Endothelial cell of hepatic sinusoid (primary cell): ENCODE results near the gene NFIB.

Experiments used
- in situ Hi-C: cut with HindIII; loops from 2 replicates; pipeline ENCODE4 v1.10.0; 2017; ENCODE audit warnings: low sequenced_read_pairs

NFIB gene

DNA sequence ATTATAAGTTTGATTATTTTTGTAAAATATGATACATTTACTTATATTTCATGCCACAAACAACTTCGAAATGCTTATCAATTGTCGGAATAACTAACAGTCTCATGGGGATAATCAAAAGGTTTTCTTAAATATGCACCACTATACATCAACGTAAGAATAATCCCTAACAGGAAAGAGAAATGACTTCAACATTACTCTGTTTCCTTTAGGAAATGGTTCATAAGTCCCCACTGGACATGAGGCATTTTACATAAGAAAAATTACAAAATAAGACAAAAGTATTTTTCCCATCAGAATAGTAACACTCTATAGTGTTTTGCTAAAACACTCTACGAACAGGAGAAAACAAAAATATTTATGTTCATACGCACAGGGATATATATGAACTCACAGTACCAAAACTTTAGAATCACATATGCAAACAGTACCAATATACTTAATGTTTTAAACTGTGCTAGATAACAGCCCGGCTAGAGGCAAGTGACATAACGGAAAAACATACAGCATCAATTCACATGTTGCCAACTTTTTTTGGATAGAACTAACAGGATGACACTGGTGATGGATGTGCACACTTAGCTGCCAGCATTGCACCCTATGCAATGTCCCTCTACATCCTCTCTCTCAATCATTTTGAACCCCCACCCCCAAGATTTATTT lies 120.5 kb downstream of the NFIB start:
- in situ Hi-C loops: no loop called here

DNA sequence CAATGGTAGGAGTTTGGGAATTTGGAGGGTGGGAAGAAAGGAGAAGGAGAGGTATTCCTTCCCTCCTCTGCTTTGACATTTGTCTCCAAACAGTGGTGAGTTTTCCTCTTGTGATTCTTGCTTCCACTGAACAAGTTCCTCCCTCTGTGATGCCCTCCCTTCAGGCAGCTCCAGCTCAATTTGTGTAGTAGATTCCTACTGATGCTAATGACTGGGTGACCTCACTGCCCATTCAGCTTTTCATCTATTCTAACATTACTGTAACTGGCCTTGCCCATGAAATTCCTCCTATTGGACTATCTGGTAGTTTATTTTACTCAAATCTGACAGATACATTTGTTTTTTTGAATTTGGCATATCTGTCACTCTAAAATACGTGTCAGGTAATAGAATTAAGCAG lies 121.4 kb downstream of the NFIB start:
- in situ Hi-C loops: no loop called here

DNA sequence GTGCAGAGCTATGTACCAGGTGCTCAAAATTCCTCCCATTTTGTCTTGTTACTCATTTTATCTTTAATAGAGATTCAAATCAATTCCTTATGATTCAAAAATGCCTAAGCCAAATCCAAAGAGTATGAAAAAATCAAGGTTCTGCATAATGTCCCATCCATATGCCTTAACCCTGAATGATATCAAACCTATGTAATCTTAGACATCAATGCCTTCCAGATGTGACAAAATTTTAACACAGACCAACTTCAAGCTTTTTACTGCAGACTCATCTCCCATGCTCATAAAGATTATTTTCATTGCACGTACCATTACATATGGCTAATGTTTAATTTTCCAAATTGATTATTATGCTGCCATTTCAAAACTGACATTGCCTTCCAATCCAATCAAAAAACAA lies 122.4 kb downstream of the NFIB start:
- in situ Hi-C loops: no loop called here

DNA sequence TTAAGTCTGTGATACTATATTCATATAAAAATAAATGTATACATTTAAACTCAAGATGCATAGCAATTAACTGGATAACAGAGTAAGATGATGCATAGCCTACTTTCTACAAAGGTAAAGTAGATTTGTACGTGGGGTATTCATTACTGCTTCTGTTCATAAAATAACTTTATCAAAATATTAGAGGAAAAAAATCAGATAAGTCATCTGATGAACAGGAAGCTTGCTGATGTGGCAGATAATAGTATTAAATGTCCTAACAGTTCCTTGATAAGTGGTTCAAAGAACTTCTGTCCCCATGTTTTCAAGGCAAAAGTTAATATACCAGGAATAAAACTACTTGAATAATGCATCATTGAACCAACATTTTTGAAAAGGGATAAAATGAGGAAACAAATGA lies 123.7 kb downstream of the NFIB start:
- in situ Hi-C loops: no loop called here

DNA sequence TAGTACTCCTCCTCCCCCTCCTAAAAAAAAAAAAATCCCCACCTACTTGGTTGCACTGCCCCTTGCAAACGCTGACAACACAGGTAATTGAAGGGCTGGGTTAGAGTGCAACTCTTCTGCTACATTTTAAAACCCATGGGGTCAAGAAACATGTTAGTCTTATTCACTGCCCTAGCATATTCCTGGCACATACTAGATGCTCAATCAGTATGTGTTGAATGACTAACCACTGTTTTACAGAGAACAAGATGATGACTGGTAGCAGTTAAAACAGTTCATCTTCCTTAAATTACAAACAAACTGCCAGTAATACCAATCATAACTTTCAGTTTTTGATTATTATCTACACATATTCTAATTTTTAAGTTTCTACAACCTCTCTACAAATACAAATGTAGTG lies 124.4 kb downstream of the NFIB start:
- in situ Hi-C loops: no loop called here

DNA sequence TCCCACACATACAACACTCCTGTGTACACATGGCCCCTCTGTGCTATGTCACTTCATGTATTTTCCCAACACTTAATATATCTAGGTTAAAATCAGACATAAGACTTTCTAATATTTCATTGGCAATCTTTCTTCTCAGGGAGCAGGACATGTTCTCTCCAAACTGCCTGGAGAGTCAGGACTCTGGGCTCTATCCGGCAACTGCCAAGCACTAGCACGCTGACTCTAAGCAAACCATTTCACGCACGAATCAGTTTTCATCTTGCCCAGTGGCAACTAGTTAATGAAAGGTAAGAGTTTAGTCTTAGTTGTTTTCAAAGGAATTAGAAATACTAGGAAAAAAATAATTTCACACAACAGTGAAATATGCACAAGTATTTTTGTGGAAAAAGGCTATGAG lies 124.8 kb downstream of the NFIB start:
- in situ Hi-C loops: no loop called here

DNA sequence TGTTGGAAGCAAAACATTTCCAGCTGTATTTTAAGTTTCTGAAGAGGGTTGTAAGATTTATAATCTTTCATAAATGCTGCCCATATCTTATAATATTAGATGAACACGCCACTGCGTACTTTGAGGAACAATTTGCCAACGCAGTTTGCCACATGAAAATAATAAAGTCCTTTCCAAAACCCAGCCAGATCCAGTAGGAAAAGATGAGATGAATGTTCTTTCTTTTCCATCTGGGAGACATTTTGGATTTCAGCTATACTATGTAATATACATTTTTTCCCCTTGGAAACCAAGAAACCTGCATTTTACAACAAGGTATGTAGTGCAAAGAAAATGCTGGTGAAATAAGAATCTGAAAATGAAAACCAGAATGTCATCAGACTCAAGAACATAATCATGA lies 125.4 kb downstream of the NFIB start:
- in situ Hi-C loops: no loop called here

DNA sequence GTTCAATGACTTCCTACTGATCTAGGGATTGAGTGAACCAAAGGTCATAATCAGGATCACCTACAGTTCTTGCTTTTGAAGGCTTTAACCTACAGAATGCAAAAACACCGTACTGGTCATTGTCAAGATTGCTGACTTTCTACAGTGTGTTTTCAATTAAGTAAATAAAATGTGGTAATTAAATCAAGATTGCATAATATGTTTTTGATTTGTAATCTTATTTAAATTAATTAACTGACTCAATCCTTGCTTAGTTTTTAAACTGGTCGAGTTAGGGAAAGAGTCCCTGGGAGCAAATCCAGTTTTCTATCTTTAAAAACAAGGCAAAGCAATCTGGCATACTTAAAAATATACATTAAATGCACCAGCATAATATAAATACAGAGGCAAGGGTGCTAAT lies 125.9 kb downstream of the NFIB start:
- in situ Hi-C loops: no loop called here

DNA sequence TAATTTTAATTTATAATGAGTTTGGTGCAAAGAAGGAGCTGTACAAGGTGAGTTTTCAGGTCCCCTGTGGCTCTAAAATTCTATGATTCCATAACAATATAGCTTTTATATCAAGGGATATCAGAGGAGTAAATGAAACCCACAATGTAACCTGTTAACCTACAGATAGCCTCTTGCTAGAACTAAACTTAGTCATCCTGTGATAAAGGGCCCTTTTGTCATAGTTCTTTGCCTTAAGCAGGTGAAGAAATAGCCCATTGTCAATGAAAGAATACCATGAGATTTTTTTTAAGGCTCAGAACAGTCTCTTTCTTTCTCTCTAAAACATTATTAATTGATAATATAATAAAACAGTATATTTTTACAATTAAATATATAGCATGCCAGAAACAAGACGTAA lies 127.8 kb downstream of the NFIB start:
- in situ Hi-C loops: no loop called here

DNA sequence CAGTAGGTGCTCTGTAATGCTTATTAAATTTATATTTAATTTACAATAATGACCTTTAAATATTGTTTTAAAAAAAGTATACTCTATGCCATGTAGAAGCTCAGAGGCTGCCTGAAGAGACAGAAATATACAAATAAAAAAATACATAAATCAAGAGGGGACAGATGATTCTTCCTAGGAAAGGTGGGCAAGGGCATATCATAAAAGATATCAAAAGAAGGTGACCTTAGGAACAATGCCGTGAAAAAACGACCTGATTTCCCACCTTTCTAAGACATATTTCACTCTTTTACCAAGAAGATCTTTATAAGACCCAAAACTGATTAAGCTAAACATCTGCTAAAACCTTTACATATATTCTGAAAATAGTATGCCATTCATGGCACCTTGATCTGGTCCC lies 128.9 kb downstream of the NFIB start:
- in situ Hi-C loops: no loop called here

DNA sequence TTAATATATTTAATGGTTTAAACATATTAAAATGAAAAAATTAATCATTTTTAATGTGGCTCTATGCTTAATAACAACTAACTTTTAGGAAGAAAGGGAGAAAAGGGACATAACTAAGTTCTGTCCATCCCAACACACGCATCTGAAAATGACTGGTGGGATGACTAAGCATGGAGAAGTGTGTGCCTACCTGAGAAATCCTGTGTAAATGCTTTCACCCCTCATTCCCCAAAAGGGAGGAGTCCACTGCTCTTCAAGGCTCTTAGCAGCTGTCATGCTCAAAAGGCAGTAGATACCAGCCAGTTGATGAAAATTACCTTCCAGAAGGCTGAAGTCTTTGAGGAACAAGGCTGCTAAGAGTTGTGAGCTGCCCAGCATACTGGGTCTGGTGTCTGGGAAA lies 130.9 kb downstream of the NFIB start:
- in situ Hi-C loops: no loop called here

DNA sequence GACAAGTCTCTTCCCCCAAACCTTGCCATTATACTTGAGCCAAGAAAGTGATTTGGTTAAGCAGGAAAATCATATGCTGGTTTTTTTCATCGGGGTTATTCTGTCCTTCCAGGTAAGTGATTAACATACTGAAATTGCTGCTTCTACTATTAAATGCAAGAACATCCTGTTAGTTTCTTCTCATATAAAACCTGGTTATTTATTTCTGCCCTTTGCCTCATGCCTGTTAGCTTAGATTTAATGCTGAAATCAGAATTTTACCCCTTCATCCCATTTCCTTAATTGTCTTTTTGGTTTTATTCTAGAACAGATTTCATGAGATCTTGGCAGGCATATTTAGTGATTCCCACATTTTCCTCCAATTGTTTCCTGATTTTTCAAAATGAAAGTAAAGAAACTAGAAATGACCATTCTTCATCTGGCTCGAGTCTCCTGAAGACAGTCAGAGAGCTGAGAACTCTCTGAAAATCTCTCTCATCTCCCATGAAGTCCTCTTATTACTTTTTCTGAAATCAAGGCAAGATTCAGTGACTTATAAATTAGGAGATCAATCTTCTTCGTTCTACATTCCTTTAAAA lies 132.9 kb downstream of the NFIB start:
- in situ Hi-C loops: no loop called here

DNA sequence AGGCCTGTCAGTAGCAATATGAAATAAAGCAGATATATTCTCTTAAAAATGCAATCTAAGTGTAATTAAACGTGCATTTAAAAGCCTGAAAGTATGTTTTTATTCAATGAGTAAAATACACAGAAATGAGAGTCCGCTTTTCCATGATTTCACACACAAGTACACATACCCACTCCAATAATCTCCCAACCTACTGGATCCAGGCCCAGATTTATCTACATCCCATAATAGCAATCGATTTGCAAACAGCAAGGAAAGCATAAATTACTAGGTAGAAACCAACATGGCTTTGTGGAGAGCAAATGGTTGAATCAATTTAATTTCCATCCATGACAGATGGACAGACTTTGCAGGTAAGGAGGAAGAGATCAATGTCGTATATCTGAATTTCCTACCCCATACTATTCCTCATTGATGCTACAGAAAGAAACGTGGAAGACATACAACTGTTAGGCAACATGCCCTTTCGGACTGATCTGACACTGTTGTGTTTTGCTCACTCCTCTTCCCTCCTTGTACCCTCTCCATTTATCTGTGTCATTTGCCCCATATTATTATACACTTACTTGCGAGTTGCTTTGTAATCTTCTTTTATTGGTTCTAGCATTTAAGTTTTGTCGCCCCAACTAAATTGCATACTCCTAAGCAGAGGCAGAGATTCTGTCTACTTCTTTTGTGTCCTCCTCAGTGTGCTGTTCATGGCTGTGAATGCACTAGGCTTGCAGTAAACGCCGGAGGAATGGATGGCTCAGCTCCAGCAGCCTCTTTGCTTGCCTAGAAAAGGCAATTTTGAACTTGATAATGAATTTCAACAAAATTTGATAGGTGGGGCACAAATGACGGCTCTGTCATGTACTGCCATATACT lies 133.6 kb downstream of the NFIB start:
- in situ Hi-C loops: no loop called here

DNA sequence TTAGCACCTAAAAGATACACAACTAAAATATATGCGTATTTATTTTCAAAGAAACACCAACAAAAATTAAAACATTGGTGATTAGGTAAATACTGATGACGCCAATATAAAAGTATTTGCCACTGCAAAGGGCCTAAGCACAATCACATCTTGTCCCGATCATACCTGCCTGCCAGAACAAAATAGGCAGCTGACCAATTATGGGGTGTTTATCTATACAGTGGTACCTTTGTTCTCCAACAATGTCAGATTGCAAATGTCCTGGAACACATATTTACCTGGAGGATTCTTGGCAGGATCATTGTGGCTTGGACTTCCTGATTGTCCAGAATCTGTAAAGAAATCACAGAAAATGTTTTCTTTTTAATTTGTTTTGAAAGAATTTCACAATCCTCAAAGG lies 134.5 kb downstream of the NFIB start:
- in situ Hi-C loops: no loop called here

DNA sequence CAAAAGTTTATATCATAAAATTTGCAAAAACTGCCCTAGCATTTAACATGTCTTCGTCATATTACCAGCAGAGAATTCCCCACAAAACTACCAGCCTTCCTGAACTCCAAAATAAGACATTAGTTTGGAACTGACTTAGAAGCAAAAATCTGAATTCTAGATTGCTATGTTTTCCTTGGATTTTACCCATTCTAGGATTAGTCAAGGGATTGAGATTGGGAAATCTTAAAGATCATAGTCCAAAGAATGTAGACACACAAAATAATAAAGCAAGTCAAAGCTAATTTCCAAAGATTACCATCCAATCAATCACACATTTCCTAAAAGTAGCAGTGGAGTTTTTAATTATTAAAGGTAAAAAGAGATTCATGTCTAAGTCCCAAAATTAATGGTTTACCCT lies 138.2 kb downstream of the NFIB start:
- in situ Hi-C loops: no loop called here

DNA sequence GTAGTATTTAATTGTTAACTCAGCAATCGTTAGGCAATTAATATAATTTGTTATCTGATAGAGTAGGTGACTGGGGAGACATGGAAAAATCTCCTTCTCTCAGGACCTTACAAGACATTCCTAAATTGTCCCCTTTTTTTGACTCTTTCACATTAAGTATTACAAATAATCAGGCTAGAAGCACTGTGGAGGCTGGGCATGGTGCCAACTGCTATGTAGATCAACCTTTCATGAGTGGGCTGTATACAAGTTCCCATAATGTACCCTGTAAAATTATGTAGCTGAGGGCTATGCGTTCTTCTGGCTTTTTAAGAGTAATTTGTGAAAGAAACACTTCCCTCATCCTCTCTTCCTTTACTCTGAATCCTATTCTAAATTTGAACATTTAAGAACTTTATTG lies 140.2 kb downstream of the NFIB start:
- in situ Hi-C loops: no loop called here

DNA sequence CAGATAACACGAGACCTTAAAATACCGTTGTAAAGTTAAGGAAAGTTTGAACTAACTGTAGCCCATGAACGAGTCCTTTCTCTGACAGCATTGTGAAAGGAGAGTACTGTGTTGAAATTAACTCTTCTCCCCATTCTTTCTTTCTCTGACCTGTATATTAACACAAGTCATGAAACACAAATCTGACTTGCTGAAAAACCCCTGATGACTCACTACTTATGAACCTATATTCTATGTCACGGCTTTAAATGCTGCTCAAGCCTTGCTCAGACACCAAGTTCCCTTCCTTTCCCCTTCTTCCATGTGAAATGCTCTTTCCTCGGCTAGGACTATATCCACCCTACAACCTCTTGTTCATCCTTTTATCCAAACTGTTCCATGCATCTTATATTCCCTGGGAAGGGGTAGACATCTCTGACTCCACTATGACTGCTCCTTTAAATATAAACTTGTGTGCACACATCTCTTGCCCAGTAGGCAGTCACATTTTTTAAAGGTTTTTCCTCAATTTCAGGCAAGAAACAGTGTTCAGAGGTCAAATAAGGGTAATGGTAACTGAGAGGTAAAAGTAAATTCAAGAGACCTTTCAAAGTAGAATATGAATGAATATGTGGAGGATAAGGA lies 142.9 kb downstream of the NFIB start:
- in situ Hi-C loops: no loop called here

DNA sequence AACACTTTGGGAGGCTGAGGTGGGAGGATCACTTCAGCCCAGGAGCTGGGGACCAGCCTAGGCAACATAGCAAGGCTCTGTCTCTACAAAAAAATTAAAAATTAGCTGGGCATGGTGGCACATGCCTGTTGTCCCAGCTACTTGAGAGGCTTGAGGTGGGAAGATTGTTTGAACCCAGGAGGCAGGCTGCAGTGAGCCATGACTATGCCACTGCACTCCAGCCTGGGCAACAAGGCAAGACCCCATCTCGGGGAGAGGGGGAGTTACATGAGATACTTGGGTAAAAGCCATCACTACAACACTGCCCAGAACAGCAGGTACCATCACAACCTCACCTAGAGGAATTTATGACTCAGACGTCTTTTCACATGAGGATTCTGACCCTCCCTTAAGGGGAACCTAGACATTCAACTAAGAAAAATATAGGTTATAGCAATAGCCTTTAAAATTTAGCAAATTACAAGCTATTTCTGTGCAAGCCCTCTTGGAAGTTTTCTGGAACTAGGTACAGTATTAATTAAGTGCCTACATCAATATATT lies 143.5 kb downstream of the NFIB start:
- in situ Hi-C loops: no loop called here

DNA sequence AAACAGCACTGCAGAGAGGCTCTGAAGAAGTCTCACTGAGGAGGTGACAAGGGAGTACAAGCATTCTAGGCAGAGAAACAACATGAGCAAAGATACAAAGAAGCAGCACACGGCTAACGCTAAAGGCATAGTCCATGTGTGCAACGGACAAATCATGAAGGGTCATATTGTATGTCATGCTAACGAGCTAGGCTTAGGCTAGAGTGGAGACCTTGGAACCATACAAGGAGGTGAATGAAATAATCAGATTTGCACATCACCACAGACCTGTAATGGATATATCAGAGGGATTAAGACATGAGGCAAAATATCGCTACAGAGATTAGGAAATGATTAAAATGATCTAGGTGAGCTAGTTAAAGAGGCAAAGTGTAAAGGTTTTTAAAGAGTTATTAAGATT lies 145.6 kb downstream of the NFIB start:
- in situ Hi-C loops: no loop called here

DNA sequence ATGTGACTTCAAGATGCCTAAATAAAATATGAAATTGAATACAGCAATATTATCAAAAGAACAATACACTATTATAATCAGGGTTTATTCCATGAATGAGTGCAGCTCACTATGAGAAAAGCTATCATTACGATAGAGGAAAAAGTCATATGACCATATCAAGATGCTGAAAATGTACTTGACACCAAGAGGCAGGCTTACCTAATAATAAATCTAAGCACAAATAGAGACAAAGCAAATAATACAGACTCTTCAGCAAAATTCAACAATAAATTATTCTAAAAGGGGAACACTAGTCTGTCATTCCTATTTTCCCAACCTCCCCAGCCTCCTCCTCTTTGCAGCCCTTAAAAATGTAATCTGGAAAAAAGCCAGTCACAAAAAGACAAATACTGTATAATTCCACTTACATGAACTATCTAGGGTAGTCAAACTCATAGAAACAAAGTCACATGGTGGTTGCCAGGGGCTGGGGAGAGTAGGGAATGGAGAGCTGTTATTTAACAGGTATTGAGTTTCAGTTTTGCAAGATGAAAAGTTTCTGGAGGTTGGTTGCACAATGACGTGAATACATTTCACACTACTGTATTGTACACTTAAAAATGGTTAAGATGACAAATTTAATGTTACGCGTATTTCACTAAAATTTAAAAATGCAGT lies 148.4 kb downstream of the NFIB start:
- in situ Hi-C loops: no loop called here

DNA sequence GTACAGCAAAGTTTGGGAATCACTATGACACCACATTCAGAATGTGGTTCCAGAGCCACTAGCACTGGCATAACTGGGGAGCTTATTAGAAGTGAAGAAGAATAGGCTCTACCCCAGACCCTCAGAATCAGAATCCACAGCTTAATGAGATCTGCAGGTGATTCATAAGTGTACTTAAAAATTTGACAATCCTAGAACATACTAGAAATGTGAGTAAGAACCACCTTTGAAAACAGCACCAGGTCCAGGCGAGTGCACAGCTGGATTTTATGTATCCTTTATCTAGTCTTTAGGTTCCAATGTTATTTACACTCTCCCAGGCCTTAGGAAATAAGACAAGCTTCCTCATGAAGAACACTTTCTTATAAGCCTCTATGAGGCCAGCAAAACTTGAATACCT lies 149.0 kb downstream of the NFIB start:
- in situ Hi-C loops: no loop called here
